Measurements from ENCODE around the gene STXBP5. TPM values are rescaled to one million over a fixed set of nuclear protein-coding genes. Genes with fewer than 3 reads are reported as not detected.

STXBP5 gene
- total RNA-seq, 2 donors from 2014 or later: 34.4 to 59.9 TPM

GRCh38 chr6:147158881-147159280, 45.3 kb upstream of the STXBP5 start:
- no peak overlapping the region for H3K4me3 ChIP-seq
- H3K27ac ChIP-seq: no peak overlapping the region
- 82% methylated on average over 2 of the region's 2 CpGs for WGBS
- no peaks in the 10 kb centered on the region for H3K36me3 ChIP-seq
- intact Hi-C loops (cut with DNase I): no loop called here
- no peaks in the 10 kb centered on the region for H3K9me3 ChIP-seq
- no peaks in the 10 kb centered on the region for H3K27me3 ChIP-seq (replicated peaks; ENCODE audit: insufficient read depth)
- DNase-seq (ENCODE audit: low spot score): no peak
- H3K4me1 ChIP-seq (replicated peaks): no peaks in the 10 kb centered on the region
- no peak for TF ChIP-seq POLR2A (IDR thresholded peaks at IDR 0.05)
- no peak for TF ChIP-seq POLR2AphosphoS5 (IDR thresholded peaks at IDR 0.05)
- TF ChIP-seq, protein P1, sequence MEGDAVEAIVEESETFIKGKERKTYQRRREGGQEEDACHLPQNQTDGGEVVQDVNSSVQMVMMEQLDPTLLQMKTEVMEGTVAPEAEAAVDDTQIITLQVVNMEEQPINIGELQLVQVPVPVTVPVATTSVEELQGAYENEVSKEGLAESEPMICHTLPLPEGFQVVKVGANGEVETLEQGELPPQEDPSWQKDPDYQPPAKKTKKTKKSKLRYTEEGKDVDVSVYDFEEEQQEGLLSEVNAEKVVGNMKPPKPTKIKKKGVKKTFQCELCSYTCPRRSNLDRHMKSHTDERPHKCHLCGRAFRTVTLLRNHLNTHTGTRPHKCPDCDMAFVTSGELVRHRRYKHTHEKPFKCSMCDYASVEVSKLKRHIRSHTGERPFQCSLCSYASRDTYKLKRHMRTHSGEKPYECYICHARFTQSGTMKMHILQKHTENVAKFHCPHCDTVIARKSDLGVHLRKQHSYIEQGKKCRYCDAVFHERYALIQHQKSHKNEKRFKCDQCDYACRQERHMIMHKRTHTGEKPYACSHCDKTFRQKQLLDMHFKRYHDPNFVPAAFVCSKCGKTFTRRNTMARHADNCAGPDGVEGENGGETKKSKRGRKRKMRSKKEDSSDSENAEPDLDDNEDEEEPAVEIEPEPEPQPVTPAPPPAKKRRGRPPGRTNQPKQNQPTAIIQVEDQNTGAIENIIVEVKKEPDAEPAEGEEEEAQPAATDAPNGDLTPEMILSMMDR (IDR thresholded peaks at IDR 0.05): no peak

GRCh38 chr6:147159536-147160374, 44.5 kb upstream of the STXBP5 start:
- no peak overlapping the region for H3K27ac ChIP-seq
- 78% methylated on average over 2 of the region's 2 CpGs for WGBS
- H3K4me3 ChIP-seq: no peak overlapping the region
- H3K27me3 ChIP-seq (replicated peaks; ENCODE audit: insufficient read depth): no peaks in the 10 kb centered on the region
- DNase-seq (ENCODE audit: low spot score): no peak
- H3K4me1 ChIP-seq (replicated peaks): no peaks in the 10 kb centered on the region
- TF ChIP-seq POLR2AphosphoS5 (IDR thresholded peaks at IDR 0.05) (no peak), POLR2A (IDR thresholded peaks at IDR 0.05) (no peak)
- TF ChIP-seq, protein P1 (IDR thresholded peaks at IDR 0.05): no peak
- no peaks in the 10 kb centered on the region for H3K9me3 ChIP-seq
- intact Hi-C loops (cut with DNase I): no loop called here
- no peaks in the 10 kb centered on the region for H3K36me3 ChIP-seq

DNA sequence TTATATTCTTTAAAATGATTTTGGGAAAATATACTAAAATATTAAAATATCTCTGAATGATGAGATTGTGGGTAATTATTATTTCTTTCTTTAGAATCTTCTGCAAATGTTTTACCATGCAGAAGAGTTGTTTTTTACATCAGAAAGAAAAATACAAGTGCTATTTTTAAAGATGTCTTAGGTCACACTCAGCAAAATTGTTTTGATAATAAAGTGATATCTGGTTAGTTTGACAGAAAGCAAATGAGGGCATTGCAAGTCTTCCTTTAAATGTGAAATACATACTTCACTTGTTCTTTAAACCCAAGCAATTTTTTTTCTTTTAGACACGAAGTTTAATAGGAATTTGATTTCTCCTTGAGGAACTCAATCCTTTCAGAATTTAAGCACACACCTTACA, 43.6 kb upstream of the STXBP5 start:
- no peak overlapping the region for H3K27ac ChIP-seq
- H3K4me3 ChIP-seq: no peak overlapping the region
- no peaks in the 10 kb centered on the region for H3K4me1 ChIP-seq (replicated peaks)
- no peak for DNase-seq (ENCODE audit: low spot score)
- WGBS: 85% methylated on average over 1 of the region's 1 CpG
- intact Hi-C loops (cut with DNase I): no loop called here
- H3K36me3 ChIP-seq: no peaks in the 10 kb centered on the region
- TF ChIP-seq POLR2AphosphoS5 (IDR thresholded peaks at IDR 0.05) (no peak), POLR2A (IDR thresholded peaks at IDR 0.05) (no peak)
- TF ChIP-seq, protein P1 (IDR thresholded peaks at IDR 0.05): no peak
- H3K27me3 ChIP-seq (replicated peaks; ENCODE audit: insufficient read depth): no peaks in the 10 kb centered on the region
- no peaks in the 10 kb centered on the region for H3K9me3 ChIP-seq

GRCh38 chr6:147161253-147161973, 42.8 kb upstream of the STXBP5 start:
- no peak for DNase-seq (ENCODE audit: low spot score)
- H3K36me3 ChIP-seq: no peaks in the 10 kb centered on the region
- no peaks in the 10 kb centered on the region for H3K9me3 ChIP-seq
- 95% methylated on average over 4 of the region's 4 CpGs for whole genome bisulfite sequencing
- no peaks in the 10 kb centered on the region for H3K27me3 ChIP-seq (replicated peaks; ENCODE audit: insufficient read depth)
- no peak overlapping the region for H3K27ac ChIP-seq
- intact Hi-C loops (cut with DNase I): no loop called here
- TF ChIP-seq POLR2AphosphoS5 (IDR thresholded peaks at IDR 0.05) (no peak), POLR2A (IDR thresholded peaks at IDR 0.05) (no peak)
- TF ChIP-seq, protein P1 (IDR thresholded peaks at IDR 0.05): no peak
- no peaks in the 10 kb centered on the region for H3K4me1 ChIP-seq (replicated peaks)
- no peak overlapping the region for H3K4me3 ChIP-seq
